OCI-LY3 (cell line): ENCODE data around the gene SLC28A3.
A peak's percentile ranks its signal among the peaks of the same experiment; 100 is the strongest.

Experiments
- H2AFZ ChIP-seq: fragments of 200-600, 300-600 bp; shearing (Covaris generic); 2 replicates; pipeline ENCODE4 v1.6.0; 2014; ENCODE audit warnings: antibody characterized with exemption, low read depth, low read length
- H3K27ac ChIP-seq: fragments of 200-600, 300-600 bp; sonication (generic); 2 replicates; pipeline ENCODE4 v1.5.1; 2014; ENCODE audit warnings: mild to moderate bottlenecking, low read length, moderate library complexity, mixed read lengths
- H3K27me3 ChIP-seq: fragments of 200-600, 300-600 bp; sonication (generic); 2 replicates; pipeline ENCODE4 v1.6.1; 2014; ENCODE audit warnings: low read depth, low read length, mixed read lengths
- H3K36me3 ChIP-seq: fragments of 200-600, 300-600 bp; sonication (generic); replicated peaks from 2 replicates; pipeline ENCODE3; 2014; ENCODE audit warnings: low read depth, low read length, mixed read lengths
- H3K4me1 ChIP-seq: fragments of 300-600, 200-600 bp; sonication (generic); 2 replicates; pipeline ENCODE4 v1.6.1; 2014; ENCODE audit warnings: low read length, mixed read lengths
- H3K4me2 ChIP-seq: fragments of 200-600, 300-600 bp; sonication (generic); 2 replicates; pipeline ENCODE4 v1.6.1; 2014; ENCODE audit warnings: low read length, mixed read lengths
- H3K4me3 ChIP-seq: fragments of 300-600, 200-600 bp; sonication (generic); 2 replicates; pipeline ENCODE4 v1.5.1; 2014; ENCODE audit warnings: antibody characterized with exemption, mild to moderate bottlenecking, low read length, moderate library complexity
- H3K79me2 ChIP-seq: fragments of 300-600, 200-600 bp; shearing (Covaris generic); 2 replicates; pipeline ENCODE4 v1.6.1; 2014; ENCODE audit warnings: mild to moderate bottlenecking, low read length, mixed read lengths
- H3K9ac ChIP-seq: fragments of 300-600, 200-600 bp; shearing (Covaris generic); 2 replicates; pipeline ENCODE4 v1.6.0; 2014; ENCODE audit warnings: mild to moderate bottlenecking, low read length, moderate library complexity
- H3K9me3 ChIP-seq: fragments of 200-600, 300-600 bp; shearing (Covaris generic); 2 replicates; pipeline ENCODE4 v1.6.1; 2014; ENCODE audit warnings: low read length, mixed read lengths; ENCODE audit not compliant: insufficient read depth
- H4K20me1 ChIP-seq: fragments of 200-600, 300-600 bp; sonication (generic); 2 replicates; pipeline ENCODE4 v1.6.1; 2016; ENCODE audit warnings: low read length, mixed read lengths; ENCODE audit not compliant: insufficient read depth
- EZH2phosphoT487 ChIP-seq: fragments of 200-600 bp; shearing (Covaris generic); IDR thresholded peaks from 2 replicates; pipeline ENCODE4 v1.6.1; 2018; ENCODE audit warnings: antibody characterized with exemption, mixed run types, low read depth
- TF ChIP-seq, protein P1 (sequence below): fragments of 200-600, 300-600 bp; sonication (generic); IDR thresholded peaks from 2 replicates; pipeline ENCODE4 v1.5.1; 2014; ENCODE audit warnings: antibody characterized with exemption, low read length, low read depth

SLC28A3 gene

DNA sequence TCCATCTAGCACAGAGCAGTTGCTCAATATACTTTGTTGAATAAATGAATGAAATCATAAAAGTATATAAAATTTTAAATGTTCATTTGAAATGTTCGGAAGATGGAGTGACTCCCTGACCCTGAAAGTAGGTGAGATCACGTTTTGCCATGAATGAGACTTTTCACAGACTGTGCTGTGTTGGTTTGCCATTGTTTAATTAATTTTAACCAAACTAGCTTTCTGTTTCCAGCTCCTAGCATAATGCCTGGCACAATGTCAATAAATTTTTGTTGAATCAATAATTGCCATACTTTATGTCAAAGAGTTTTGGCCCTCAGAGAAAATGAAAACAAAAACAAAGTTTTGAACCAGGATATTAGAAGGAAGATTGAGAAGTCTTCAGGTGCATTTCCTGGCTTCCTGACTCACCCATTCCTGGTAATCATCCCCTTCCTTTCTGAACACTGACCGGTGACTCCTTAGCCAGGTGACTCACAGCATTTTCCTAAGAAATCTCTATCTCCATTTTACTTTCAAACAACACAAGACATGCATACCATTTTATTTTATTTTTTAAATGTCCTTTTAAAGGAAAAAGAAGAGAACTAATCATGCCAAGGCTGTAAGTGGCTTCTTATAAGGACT lies 15.1 kb downstream of the SLC28A3 start:
- no peaks in the 10 kb centered on the region for H3K36me3 ChIP-seq
- no peak overlapping the region for H3K9ac ChIP-seq
- H3K4me2 ChIP-seq, result no peak overlapping the region
- no peaks in the 10 kb centered on the region; the same call in 1 of the 2 replicates for H3K9me3 ChIP-seq
- no peaks in the 10 kb centered on the region for H3K4me1 ChIP-seq
- no peaks in the 10 kb centered on the region for H3K27me3 ChIP-seq
- no peak overlapping the region for H3K27ac ChIP-seq
- no peak overlapping the region for H3K4me3 ChIP-seq
- H2AFZ ChIP-seq, result no peak overlapping the region
- no peaks in the 10 kb centered on the region for H4K20me1 ChIP-seq
- no peak for TF ChIP-seq EZH2phosphoT487
- TF ChIP-seq, protein P1, sequence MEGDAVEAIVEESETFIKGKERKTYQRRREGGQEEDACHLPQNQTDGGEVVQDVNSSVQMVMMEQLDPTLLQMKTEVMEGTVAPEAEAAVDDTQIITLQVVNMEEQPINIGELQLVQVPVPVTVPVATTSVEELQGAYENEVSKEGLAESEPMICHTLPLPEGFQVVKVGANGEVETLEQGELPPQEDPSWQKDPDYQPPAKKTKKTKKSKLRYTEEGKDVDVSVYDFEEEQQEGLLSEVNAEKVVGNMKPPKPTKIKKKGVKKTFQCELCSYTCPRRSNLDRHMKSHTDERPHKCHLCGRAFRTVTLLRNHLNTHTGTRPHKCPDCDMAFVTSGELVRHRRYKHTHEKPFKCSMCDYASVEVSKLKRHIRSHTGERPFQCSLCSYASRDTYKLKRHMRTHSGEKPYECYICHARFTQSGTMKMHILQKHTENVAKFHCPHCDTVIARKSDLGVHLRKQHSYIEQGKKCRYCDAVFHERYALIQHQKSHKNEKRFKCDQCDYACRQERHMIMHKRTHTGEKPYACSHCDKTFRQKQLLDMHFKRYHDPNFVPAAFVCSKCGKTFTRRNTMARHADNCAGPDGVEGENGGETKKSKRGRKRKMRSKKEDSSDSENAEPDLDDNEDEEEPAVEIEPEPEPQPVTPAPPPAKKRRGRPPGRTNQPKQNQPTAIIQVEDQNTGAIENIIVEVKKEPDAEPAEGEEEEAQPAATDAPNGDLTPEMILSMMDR, result no peak
- no peaks in the 10 kb centered on the region for H3K79me2 ChIP-seq

DNA sequence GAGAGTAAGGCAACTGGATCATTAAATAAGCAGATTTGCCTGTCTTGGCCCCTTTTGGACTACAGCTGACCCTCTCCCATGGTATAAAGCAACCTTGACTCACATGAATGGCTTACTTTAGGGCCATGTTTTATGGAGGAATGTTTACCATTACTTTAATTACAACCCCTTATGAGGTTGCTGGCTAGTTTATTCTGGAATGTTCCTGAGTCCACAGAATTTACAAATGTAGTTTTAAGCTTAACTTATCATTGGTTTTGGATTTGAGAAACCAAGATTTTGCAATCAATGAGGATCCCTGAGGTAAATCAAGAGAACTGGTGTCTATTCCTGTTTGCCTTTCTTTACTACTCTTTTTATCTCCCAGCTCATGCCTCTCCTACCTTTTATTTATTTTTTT lies 15.7 kb downstream of the SLC28A3 start:
- no peak for TF ChIP-seq EZH2phosphoT487
- TF ChIP-seq, protein P1, result no peak
- Histone ChIP-seq H3K36me3 (no peaks in the 10 kb centered on the region), H3K27ac (no peak overlapping the region)

DNA sequence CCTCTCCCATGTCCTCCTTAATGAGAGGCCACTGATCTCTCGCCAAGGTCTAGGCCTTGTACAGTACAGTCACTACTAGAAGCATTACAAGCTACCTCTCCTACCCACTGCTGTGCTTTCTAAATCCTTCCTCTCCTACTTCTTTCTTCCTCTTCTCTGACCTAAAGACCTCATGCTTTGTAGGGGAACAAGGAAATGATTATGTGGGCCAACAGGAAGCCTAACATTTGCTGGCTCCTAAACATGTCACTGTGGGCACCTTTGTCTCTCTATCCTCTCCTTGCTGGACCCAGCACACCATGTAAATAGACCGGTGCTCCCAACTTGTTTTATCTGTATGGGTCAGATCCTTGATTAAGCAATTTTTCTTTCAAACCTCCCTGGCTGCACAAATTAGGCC lies 16.7 kb downstream of the SLC28A3 start:
- Histone ChIP-seq H3K4me1 (no peaks in the 10 kb centered on the region), H3K36me3 (no peaks in the 10 kb centered on the region), H3K9ac (no peak overlapping the region), H3K9me3 (no peaks in the 10 kb centered on the region; the same call in 1 of the 2 replicates), H2AFZ (0 out of 2 replicates have a peak overlapping the region, but pooled peaks have one; percentile 23), H3K4me2 (no peak overlapping the region), H4K20me1 (no peaks in the 10 kb centered on the region), H3K4me3 (no peak overlapping the region), H3K27me3 (no peaks in the 10 kb centered on the region), H3K27ac (no peak overlapping the region), H3K79me2 (no peaks in the 10 kb centered on the region)
- TF ChIP-seq, protein P1, result no peak
- TF ChIP-seq EZH2phosphoT487, result no peak

More for the DNA sequence above, 15.7 kb downstream of the SLC28A3 start:
- no peaks in the 10 kb centered on the region for H3K79me2 ChIP-seq
- no peaks in the 10 kb centered on the region for H3K27me3 ChIP-seq
- no peak overlapping the region for H3K9ac ChIP-seq
- H4K20me1 ChIP-seq, result no peaks in the 10 kb centered on the region
- H3K4me3 ChIP-seq, result no peak overlapping the region
- H2AFZ ChIP-seq, result no peak overlapping the region
- H3K4me1 ChIP-seq, result no peaks in the 10 kb centered on the region
- H3K9me3 ChIP-seq, result no peaks in the 10 kb centered on the region; the same call in 1 of the 2 replicates
- no peak overlapping the region for H3K4me2 ChIP-seq

DNA sequence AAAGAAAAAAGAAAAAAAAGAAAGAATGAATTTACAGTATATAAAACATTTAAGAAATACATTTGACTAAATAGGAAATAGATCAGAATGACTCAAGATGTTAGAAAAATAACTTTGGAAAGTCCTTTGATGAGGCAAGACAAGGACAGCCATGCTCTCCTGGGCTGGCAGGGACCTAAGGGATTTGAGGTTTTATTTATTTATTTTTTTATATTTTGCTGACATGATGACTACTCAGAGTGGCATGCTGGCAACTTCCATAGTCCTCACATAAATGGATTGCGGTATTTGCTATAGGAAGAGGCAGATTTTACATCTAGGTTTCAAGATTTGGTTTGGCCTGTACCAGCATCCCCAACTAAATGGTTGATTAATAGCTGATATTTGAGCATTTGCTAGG lies 17.7 kb downstream of the SLC28A3 start:
- Histone ChIP-seq H4K20me1 (no peaks in the 10 kb centered on the region), H3K4me1 (no peaks in the 10 kb centered on the region), H3K4me3 (no peak overlapping the region), H3K79me2 (no peaks in the 10 kb centered on the region), H3K27me3 (no peaks in the 10 kb centered on the region), H3K27ac (no peak overlapping the region), H3K4me2 (no peak overlapping the region), H3K9me3 (no peaks in the 10 kb centered on the region), H2AFZ (no peak overlapping the region), H3K9ac (no peak overlapping the region), H3K36me3 (no peaks in the 10 kb centered on the region)
- TF ChIP-seq, protein P1, result no peak
- TF ChIP-seq EZH2phosphoT487, result no peak
